WTC11 (cell line): Measurements from ENCODE around the gene PTEN. TPM values are rescaled to one million over a fixed set of nuclear protein-coding genes. Genes with fewer than 3 reads are reported as not detected.

Source experiments
- ATAC-seq: fragments of 200-7000 bp; cut with Tn5 transposase; 2 replicates; pipeline ENCODE4 v1.10.0; 2021; ENCODE audit warnings: mild to moderate bottlenecking, moderate library complexity
- CTCF ChIA-PET: fragments of 300-600 bp; sonication (Branson Sonifier 250); formaldehyde crosslinking; loops from one replicate; lab custom pipeline; 2021; ENCODE audit warnings: antibody characterized with exemption; lab: Charles Lee
- POLR2A ChIA-PET: fragments of 350-600 bp; sonication (Branson Sonifier 250); formaldehyde crosslinking; loops from one replicate; lab custom pipeline; 2021; ENCODE audit warnings: antibody characterized with exemption; lab: Charles Lee
- DNase-seq: peaks from one replicate; pipeline ENCODE4 v3.0.0; 2021; ENCODE audit warnings: low spot score
- H3K27ac Mint-ChIP-seq: 2 replicates; pipeline ENCODE4 v1.8.0; 2021; ENCODE audit warnings: mixed read lengths
- H3K27me3 Mint-ChIP-seq: 2 replicates; pipeline ENCODE4 v1.8.0; 2021; ENCODE audit warnings: low read depth, mild to moderate bottlenecking, moderate library complexity, mixed read lengths
- H3K36me3 Mint-ChIP-seq: 2 replicates; pipeline ENCODE4 v1.8.0; 2021; ENCODE audit warnings: mixed read lengths
- H3K4me1 Mint-ChIP-seq: 2 replicates; pipeline ENCODE4 v1.8.0; 2022; ENCODE audit warnings: mixed read lengths
- H3K4me3 Mint-ChIP-seq: 2 replicates; pipeline ENCODE4 v1.8.0; 2021; ENCODE audit warnings: mild to moderate bottlenecking, moderate library complexity, mixed read lengths
- H3K9me3 Mint-ChIP-seq: 2 replicates; pipeline ENCODE4 v1.8.0; 2021; ENCODE audit warnings: mixed read lengths
- ATF1 ChIP-seq: sonication (generic); formaldehyde crosslinking; IDR thresholded peaks from 2 replicates; pipeline ENCODE4 v1.8.1; 2023; ENCODE audit warnings: mild to moderate bottlenecking, moderate library complexity, missing genetic modification reagents
- ATF3 ChIP-seq: sonication (generic); formaldehyde crosslinking; conservative IDR thresholded peaks from 2 replicates; pipeline ENCODE4 v1.8.1; 2022; ENCODE audit warnings: mild to moderate bottlenecking, missing genetic modification reagents
- CDX4 ChIP-seq: fragments of 250-450 bp; sonication (Bioruptor Pico); IDR thresholded peaks from 2 replicates; pipeline ENCODE4 v1.9.0; 2021; ENCODE audit warnings: moderate library complexity, mild to moderate bottlenecking, inconsistent platforms, borderline replicate concordance
- CREB1 ChIP-seq: sonication (generic); formaldehyde crosslinking; IDR thresholded peaks from 2 replicates; pipeline ENCODE4 v1.8.0; 2023; ENCODE audit warnings: mild to moderate bottlenecking, missing genetic modification reagents
- E2F1 ChIP-seq: sonication (generic); formaldehyde crosslinking; IDR thresholded peaks from 2 replicates; pipeline ENCODE4 v1.8.0; 2022; ENCODE audit warnings: mild to moderate bottlenecking, missing genetic modification reagents
- FOXJ3 ChIP-seq: sonication (generic); formaldehyde crosslinking; IDR thresholded peaks from 2 replicates; pipeline ENCODE4 v1.9.0; 2021; ENCODE audit warnings: missing genetic modification reagents, mild to moderate bottlenecking, borderline replicate concordance
- FOXP1 ChIP-seq: sonication (generic); formaldehyde crosslinking; IDR thresholded peaks from 2 replicates; pipeline ENCODE4 v1.8.0; 2022; ENCODE audit warnings: missing genetic modification reagents, mild to moderate bottlenecking, moderate library complexity, borderline replicate concordance
- FOXP4 ChIP-seq: sonication (generic); formaldehyde crosslinking; IDR thresholded peaks from 2 replicates; pipeline ENCODE4 v1.8.0; 2022; ENCODE audit warnings: mild to moderate bottlenecking, missing genetic modification reagents
- GTF2I ChIP-seq: fragments of 250-450 bp; sonication (Bioruptor Pico); conservative IDR thresholded peaks from 2 replicates; pipeline ENCODE4 v1.4.0; 2021; ENCODE audit warnings: mild to moderate bottlenecking
- HMGA2 ChIP-seq: fragments of 250-450 bp; sonication (Bioruptor Pico); IDR thresholded peaks from 2 replicates; pipeline ENCODE4 v1.4.0; 2021; ENCODE audit warnings: mild to moderate bottlenecking, moderate library complexity
- JAZF1 ChIP-seq: fragments of 250-450 bp; sonication (Bioruptor Pico); IDR thresholded peaks from 2 replicates; pipeline ENCODE4 v1.9.0; 2021; ENCODE audit warnings: moderate library complexity, mild to moderate bottlenecking, inconsistent platforms
- JUN ChIP-seq: sonication (generic); formaldehyde crosslinking; IDR thresholded peaks from 2 replicates; pipeline ENCODE4 v1.8.0; 2023; ENCODE audit warnings: mild to moderate bottlenecking, missing genetic modification reagents
- KAT7 ChIP-seq: sonication (generic); formaldehyde crosslinking; IDR thresholded peaks from 2 replicates; pipeline ENCODE4 v1.8.1; 2023; ENCODE audit warnings: missing genetic modification reagents, mild to moderate bottlenecking, borderline replicate concordance
- MXD4 ChIP-seq: fragments of 250-450 bp; sonication (Bioruptor Pico); IDR thresholded peaks from 2 replicates; pipeline ENCODE4 v1.8.0; 2021; ENCODE audit warnings: mild to moderate bottlenecking, moderate library complexity, borderline replicate concordance
- MYBL2 ChIP-seq: sonication (generic); formaldehyde crosslinking; IDR thresholded peaks from 2 replicates; pipeline ENCODE4 v1.8.1; 2023; ENCODE audit warnings: mild to moderate bottlenecking, moderate library complexity, missing genetic modification reagents
- NFE2L1 ChIP-seq: sonication (generic); formaldehyde crosslinking; IDR thresholded peaks from 2 replicates; pipeline ENCODE4 v1.8.1; 2023; ENCODE audit warnings: missing genetic modification reagents
- NFYB ChIP-seq: sonication (generic); formaldehyde crosslinking; conservative IDR thresholded peaks from 2 replicates; pipeline ENCODE4 v1.8.0; 2022; ENCODE audit warnings: low read depth, missing genetic modification reagents
- TEAD1 ChIP-seq: sonication (generic); formaldehyde crosslinking; IDR thresholded peaks from 2 replicates; pipeline ENCODE4 v1.8.0; 2022; ENCODE audit warnings: mild to moderate bottlenecking, missing genetic modification reagents
- USF1 ChIP-seq: sonication (generic); formaldehyde crosslinking; IDR thresholded peaks from 2 replicates; pipeline ENCODE4 v1.8.0; 2022; ENCODE audit warnings: mild to moderate bottlenecking, missing genetic modification reagents
- ZNF219 ChIP-seq: sonication (generic); formaldehyde crosslinking; IDR thresholded peaks from 2 replicates; pipeline ENCODE4 v1.8.0; 2023; ENCODE audit warnings: missing genetic modification reagents, mild to moderate bottlenecking, borderline replicate concordance
- ZNF263 ChIP-seq: sonication (generic); formaldehyde crosslinking; IDR thresholded peaks from 2 replicates; pipeline ENCODE4 v1.8.1; 2022; ENCODE audit warnings: low read depth, mild to moderate bottlenecking, moderate library complexity, missing genetic modification reagents
- ZNF281 ChIP-seq: sonication (generic); formaldehyde crosslinking; IDR thresholded peaks from 2 replicates; pipeline ENCODE4 v1.8.0; 2023; ENCODE audit warnings: mild to moderate bottlenecking, missing genetic modification reagents
- ZNF396 ChIP-seq: fragments of 250-450 bp; sonication (Bioruptor Pico); IDR thresholded peaks from 2 replicates; pipeline ENCODE4 v1.8.0; 2021; ENCODE audit warnings: mild to moderate bottlenecking, moderate library complexity, borderline replicate concordance
- ZNF423 ChIP-seq: fragments of 250-450 bp; sonication (Bioruptor Pico); IDR thresholded peaks from 2 replicates; pipeline ENCODE4 v2.1.2; 2022; ENCODE audit warnings: mild to moderate bottlenecking, moderate library complexity
- ZNF425 ChIP-seq: fragments of 250-450 bp; sonication (Bioruptor Pico); conservative IDR thresholded peaks from 2 replicates; pipeline ENCODE4 v1.9.0; 2021; ENCODE audit warnings: mild to moderate bottlenecking
- ZNF671 ChIP-seq: fragments of 250-450 bp; sonication (Bioruptor Pico); IDR thresholded peaks from 2 replicates; pipeline ENCODE4 v1.8.0; 2021; ENCODE audit warnings: mild to moderate bottlenecking
- total RNA-seq: library from RNA; stranded (reverse); gene quantifications from 3 replicates; pipeline ENCODE4 v1.2.3, GENCODE V29; 2021

PTEN gene
- total RNA-seq, 1 experiment from 2014 or later, result 54.2 TPM

- no peaks in the 10 kb centered on the region for H3K27me3 Mint-ChIP-seq
- no peak overlapping the region for H3K4me3 Mint-ChIP-seq
- DNase-seq, result no peak
- TF ChIP-seq ZNF263 (CRISPR knock-in tag) (no peak), ATF3 (no peak), CREB1 (CRISPR knock-in tag) (no peak), ZNF281 (CRISPR knock-in tag) (no peak), JAZF1 (CRISPR knock-in tag) (no peak), ZNF423 (CRISPR knock-in tag) (no peak), MXD4 (no peak), HMGA2 (CRISPR knock-in tag) (no peak), NFYB (CRISPR knock-in tag) (no peak), MYBL2 (no peak), FOXP4 (CRISPR knock-in tag) (no peak), ZNF396 (no peak), E2F1 (CRISPR knock-in tag) (no peak), TEAD1 (CRISPR knock-in tag) (no peak), ZNF671 (no peak), KAT7 (CRISPR knock-in tag) (no peak), FOXJ3 (no peak), ZNF219 (CRISPR knock-in tag) (no peak)
- TF ChIP-seq, all 79 proteins: peak for 0
- Mint-ChIP-seq H3K9me3 (peaks cover under 1% of the 10 kb centered on the region; the same call in 1 of the 2 replicates), H3K27ac (no peak overlapping the region), H3K36me3 (no peaks in the 10 kb centered on the region; the same call in 1 of the 2 replicates), H3K4me1 (peaks cover 15% of the 10 kb centered on the region)
- ChIA-PET POLR2A (no interaction called here), CTCF (no interaction called here)
- no peak for ATAC-seq
These were observed 120.3 kb downstream of the PTEN start for GRCh38 chr10:87983716-87984115.

- Mint-ChIP-seq H3K27ac (no peak overlapping the region), H3K36me3 (no peaks in the 10 kb centered on the region; the same call in 1 of the 2 replicates)
- CTCF ChIA-PET, result no interaction called here
- TF ChIP-seq GTF2I (CRISPR knock-in tag), result no peak
- TF ChIP-seq USF1, result no peak
- no peak for TF ChIP-seq ZNF219 (CRISPR knock-in tag)
- no peak for TF ChIP-seq JUN (CRISPR knock-in tag)
- no peak for TF ChIP-seq FOXP4 (CRISPR knock-in tag)
- TF ChIP-seq FOXP1 (CRISPR knock-in tag), result no peak
- no peak for TF ChIP-seq NFE2L1
- TF ChIP-seq ATF1 (CRISPR knock-in tag), result no peak
- no peak for TF ChIP-seq ZNF425 (CRISPR knock-in tag)
- no peak for TF ChIP-seq CDX4 (CRISPR knock-in tag)
These were observed 123.8 kb downstream of the PTEN start for GRCh38 chr10:87987206-87987605.

More at GRCh38 chr10:87987206-87987605, 123.8 kb downstream of the PTEN start:
- peaks cover 8% of the 10 kb centered on the region for H3K4me1 Mint-ChIP-seq
- H3K9me3 Mint-ChIP-seq, result peaks cover 4% of the 10 kb centered on the region; the same call in 1 of the 2 replicates
- ATAC-seq (no peak), DNase-seq (no peak)
- H3K4me3 Mint-ChIP-seq, result no peak overlapping the region
- POLR2A ChIA-PET, result no interaction called here
- H3K27me3 Mint-ChIP-seq, result no peaks in the 10 kb centered on the region
